Esophagus squamous epithelium (tissue), 4 donors: Measurements from ENCODE around the gene IBA57.

Experiments used
- CTCF ChIP-seq, 6 experiments: fragments of 450-650 bp in 4 of 6; fragments of 200-600 bp in 2 of 6; sonication (generic) in 2 of 6; IDR thresholded peaks; one replicate each; pipeline ENCODE4 v1.5.1; 2016 to 2019; ENCODE audit warnings: antibody characterized with exemption in 6 of 6, mild to moderate bottlenecking in 4 of 6, moderate library complexity in 4 of 6
- POLR2A ChIP-seq, 4 donors: fragments of 450-650 bp; IDR thresholded peaks; one replicate each; pipeline ENCODE4 v1.6.1; 2017; ENCODE audit warnings: antibody characterized with exemption in 4 of 4, mild to moderate bottlenecking in 4 of 4, moderate library complexity in 3 of 4

- TF ChIP-seq CTCF (IDR thresholded peaks at IDR 0.05) (no peak), POLR2A (IDR thresholded peaks at IDR 0.05) (no peak)
Observed at GRCh38 chr1:228145463-228146416, 19.9 kb upstream of the IBA57 start.
